HG02981 (cell line): Measurements from ENCODE around the gene ARHGEF39.

Experiments
- ATAC-seq: cut with Tn5 transposase; IDR thresholded peaks from one replicate; pipeline ENCODE4 v1.9.1; 2021; ENCODE audit warnings: mild to moderate bottlenecking, moderate library complexity; ENCODE audit not compliant: unreplicated experiment

Gene ARHGEF39

GRCh38 chr9:35679091-35679490 lies 14.1 kb upstream of the ARHGEF39 start:
- no peak for ATAC-seq

DNA sequence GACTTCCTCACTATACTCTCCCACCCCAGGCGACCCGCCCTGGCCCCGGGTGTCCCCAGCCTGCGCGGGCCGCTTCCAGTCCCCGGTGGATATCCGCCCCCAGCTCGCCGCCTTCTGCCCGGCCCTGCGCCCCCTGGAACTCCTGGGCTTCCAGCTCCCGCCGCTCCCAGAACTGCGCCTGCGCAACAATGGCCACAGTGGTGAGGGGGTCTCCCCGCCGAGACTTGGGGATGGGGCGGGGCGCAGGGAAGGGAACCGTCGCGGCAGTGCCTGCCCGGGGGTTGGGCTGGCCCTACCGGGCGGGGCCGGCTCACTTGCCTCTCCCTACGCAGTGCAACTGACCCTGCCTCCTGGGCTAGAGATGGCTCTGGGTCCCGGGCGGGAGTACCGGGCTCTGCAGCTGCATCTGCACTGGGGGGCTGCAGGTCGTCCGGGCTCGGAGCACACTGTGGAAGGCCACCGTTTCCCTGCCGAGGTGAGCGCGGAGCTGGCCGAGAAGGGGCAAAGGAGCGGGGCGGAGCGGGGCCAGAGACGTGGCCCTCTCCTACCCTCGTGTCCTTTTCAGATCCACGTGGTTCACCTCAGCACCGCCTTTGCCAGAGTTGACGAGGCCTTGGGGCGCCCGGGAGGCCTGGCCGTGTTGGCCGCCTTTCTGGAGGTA lies 10.9 kb upstream of the ARHGEF39 start:
- ATAC-seq: no peak

DNA sequence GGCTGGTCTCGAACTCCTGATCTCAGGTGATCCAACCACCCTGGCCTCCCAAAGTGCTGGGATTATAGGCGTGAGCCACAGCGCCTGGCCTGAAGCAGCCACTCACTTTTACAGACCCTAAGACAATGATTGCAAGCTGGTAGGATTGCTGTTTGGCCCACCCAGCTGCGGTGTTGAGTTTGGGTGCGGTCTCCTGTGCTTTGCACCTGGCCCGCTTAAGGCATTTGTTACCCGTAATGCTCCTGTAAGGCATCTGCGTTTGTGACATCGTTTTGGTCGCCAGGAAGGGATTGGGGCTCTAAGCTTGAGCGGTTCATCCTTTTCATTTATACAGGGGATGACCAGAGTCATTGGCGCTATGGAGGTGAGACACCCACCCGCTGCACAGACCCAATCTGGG lies 10.2 kb upstream of the ARHGEF39 start:
- no peak for ATAC-seq

GRCh38 chr9:35674025-35674361 lies 9.0 kb upstream of the ARHGEF39 start:
- no peak for ATAC-seq

DNA sequence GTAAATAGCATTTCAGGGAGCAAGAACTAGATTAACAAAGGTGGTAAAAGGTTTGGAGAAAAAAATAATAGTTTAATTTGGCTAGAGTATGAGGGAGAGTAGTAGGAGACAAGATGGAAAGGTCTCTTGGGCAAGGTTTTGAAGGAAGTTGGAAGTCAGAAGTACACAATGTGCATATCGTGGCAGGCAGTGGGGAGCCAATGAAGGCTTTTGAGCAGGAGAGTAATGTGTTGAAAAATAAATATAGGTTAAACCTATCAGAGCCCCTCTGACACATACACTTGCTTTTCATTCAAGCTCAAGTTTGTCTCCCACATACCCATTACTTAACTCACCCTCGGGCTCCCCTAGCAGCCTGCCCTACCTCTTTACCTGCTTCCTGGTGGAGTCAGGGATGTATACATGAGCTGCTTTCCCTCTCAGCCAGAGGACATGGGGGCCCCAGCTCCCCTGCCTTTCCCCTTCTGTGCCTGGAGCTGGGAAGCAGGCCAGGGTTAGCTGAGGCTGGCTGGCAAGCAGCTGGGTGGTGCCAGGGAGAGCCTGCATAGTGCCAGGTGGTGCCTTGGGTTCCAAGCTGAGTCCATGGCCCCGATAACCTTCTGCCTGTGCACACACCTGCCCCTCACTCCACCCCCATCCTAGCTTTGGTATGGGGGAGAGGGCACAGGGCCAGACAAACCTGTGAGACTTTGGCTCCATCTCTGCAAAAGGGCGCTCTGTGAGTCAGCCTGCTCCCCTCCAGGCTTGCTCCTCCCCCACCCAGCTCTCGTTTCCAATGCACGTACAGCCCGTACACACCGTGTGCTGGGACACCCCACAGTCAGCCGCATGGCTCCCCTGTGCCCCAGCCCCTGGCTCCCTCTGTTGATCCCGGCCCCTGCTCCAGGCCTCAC lies 8.4 kb upstream of the ARHGEF39 start, which contains the start of gene CA9:
CA9 (plus strand) TSS at position 797 of the 893 bp plus-strand sequence; CDS start at position 829, 32 bp downstream.
- ATAC-seq: no peak

- no peak for ATAC-seq
These were observed 4.5 kb upstream of the ARHGEF39 start for GRCh38 chr9:35669331-35670145.

DNA sequence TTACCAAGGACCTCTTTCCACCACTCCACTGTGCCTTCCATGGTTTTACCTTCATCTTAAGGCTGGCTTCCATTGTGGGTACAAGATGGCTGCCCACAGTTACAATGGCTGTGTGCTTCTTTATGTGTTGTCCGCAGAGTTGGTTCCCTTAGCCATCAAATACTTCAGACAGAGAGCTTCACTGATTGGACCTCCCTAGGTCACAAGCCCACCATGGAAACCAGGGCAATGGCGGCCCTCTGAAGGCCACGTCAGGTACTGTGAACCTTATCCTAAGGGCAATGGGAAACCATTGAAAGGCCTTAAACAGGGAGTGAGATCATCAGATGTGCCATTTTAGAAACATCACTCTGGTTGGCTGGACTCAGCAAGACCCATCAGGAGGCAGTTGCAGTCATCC lies 2.9 kb upstream of the ARHGEF39 start:
- ATAC-seq: no peak

- no peak for ATAC-seq
These were observed 1.6 kb upstream of the ARHGEF39 start for GRCh38 chr9:35666549-35666948.

DNA sequence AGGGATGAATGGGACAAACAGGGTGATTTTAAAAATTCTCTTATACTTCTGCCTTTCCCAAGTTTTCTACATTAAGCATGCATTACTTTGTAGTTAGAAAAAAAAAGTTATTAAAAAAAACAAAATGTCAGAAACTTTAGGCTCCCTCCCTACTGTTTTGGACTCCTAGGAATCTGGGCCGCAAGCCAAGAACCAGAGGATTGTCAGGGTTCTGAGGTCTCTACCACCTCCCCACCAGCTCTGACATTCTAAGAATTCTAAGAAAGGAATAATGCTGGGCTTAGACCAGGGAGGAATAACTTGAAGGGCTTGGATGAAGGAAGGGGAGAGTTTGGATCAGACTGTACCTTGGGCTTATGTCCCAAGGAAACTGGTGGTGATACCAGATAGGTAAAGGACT lies 1.1 kb upstream of the ARHGEF39 start:
- ATAC-seq: no peak

GRCh38 chr9:35665471-35665818 lies 450 bp upstream of the ARHGEF39 start:
- no peak for ATAC-seq

- no peak for ATAC-seq
These were observed 2.6 kb downstream of the ARHGEF39 start for GRCh38 chr9:35662437-35662836.

DNA sequence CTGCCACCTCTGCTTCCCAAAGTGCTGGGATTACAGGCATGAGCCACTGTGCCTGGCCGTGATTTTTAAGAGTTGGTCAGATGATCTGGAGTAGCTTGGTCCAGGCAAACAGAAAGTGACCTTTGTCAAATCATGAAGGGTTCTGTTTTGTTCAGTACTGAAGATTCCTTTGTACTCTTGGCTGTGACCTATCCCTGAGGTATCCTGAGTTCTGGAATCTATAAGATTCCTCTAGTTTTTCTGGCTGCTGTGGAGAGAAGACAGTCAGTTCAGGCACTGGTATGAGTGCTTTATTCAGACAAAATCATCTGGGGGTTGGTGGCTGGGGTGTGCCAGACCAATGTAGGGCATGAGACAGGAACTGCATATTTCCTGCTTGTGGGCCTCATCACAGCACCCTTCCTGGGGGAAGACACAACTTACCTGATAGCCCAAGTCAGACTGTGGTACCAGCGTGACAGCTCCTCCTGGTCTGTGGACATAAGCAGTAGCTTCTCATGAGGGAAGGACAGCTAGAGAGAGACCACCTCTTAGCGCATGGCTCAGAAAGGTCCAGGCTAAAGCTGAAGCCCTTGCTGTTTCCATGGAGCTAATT lies 3.1 kb downstream of the ARHGEF39 start:
- ATAC-seq: no peak

- ATAC-seq: no peak
These were observed 4.0 kb downstream of the ARHGEF39 start for GRCh38 chr9:35660966-35661415.

GRCh38 chr9:35659340-35659739 lies 5.7 kb downstream of the ARHGEF39 start:
- no peak for ATAC-seq

- no peak for ATAC-seq
These were observed 6.1 kb downstream of the ARHGEF39 start for GRCh38 chr9:35658968-35659220.

DNA sequence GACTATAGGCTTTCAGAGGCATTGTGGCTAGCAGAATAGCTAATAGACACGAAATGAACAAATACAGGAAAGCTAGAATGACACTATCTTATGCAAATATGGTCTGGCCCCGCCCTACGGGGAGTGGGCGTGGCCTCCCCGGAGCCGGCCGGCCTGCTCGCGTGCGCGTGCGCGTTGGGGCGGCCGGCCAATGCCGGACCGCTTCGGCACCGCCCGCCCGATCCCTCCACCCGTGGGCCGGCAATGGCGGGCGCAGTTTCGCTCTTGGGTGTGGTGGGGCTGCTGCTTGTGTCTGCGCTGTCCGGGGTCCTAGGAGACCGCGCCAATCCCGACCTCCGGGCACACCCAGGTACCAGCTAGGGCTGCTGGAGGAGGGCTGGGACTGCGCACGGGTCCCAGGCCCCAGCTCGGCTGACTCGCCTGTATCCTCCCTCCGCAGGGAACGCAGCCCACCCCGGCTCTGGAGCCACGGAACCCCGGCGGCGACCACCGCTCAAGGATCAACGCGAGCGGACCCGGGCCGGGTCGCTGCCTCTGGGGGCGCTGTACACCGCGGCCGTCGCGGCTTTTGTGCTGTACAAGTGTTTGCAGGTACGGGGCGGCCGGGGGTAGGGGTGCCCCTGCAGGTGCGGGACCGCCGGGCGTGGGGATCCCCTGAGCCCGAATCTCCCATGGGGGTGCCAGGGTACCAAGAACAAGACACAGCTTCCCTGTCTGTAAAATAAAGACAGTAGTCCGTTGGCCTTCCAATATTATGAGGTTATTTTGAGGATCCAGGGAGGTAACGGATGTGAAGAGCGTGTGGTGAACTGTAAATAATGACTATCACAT lies 6.6 kb downstream of the ARHGEF39 start, which contains the start of gene CCDC107:
CCDC107 (plus strand) TSS at position 156 of the 831 bp plus-strand sequence; CDS start at position 244, 88 bp downstream.
- peak; percentile 50 for ATAC-seq

- ATAC-seq: peak; percentile 80
These were observed 7.4 kb downstream of the ARHGEF39 start, which contains the start of gene RMRP for GRCh38 chr9:35657546-35658136. Gene RMRP (minus strand): TSS chr9:35658019.

DNA sequence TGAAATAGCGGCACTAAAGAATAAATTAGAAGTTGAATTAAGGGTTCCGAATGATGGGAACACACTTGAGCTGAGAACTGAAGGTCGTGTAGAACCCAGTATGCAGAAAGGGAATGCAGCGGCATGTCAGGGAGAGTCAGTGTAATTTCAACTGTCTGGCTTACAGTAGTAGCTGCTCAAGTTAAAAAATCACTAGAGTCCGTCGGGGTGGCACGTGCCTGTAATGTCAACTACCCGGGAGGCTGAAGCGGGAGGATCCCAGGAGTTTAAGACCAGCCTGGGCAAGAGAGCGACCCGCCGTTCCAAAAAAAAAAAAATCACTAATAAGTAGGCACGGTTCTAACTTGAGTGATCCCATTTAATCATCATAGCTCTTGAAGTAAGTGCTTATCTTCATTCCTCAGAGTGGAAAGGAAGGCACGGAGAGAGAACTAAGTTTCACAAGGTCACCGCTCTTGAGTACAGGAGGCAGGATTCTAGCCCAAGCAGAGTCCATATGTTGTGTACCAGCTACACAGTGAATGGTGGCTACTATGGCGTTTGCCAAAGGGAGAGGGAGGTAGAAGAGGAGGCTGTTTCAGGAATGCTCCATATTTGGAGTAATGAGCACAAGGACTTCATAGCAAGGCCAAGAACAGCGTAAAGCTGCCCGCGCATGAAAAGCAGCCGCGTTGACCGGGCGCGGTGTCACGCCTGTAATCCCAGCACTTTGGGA lies 8.0 kb downstream of the ARHGEF39 start:
- ATAC-seq: no peak

DNA sequence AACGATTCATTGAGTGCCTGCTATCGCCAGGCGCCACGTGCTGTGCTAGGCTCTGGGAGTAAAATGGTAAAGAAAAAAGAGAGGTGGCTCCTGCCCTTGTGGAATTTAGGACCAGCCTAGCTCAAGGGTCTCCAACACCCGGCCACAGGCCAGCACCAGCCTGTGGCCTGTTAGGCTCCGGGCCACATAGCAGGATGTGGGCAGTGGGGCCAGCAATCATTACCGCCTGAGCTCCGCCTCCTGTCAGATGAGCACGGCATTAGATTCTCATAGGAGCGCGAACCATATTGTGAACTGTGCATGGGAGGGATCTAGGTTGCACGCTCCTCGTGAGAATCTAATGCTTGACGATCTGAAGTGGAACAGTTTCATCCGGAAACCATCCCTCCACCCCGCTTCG lies 8.6 kb downstream of the ARHGEF39 start:
- ATAC-seq: no peak
